ENCODE results near the gene PML.

DNA sequence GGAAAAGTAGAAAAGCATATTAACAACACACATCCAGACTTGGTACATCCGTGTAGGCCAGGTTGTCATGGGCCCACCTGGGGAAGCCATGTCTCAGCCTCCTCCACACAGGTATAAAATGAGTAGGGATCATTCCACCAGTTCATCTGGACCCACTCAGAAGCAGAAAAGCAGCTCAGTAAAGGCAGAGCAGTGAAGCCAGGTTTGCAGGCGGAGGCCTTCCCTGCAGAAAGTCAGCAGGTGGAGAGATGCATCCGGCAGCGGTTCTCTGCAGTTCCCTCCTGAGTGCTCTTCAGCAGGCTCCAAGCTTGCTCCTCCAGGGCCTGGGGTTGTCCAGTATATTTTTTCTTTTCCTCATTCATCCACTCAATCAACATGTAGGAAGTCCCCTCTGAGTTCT lies 46.1 kb upstream of the PML start:
- TF ChIP-seq TAF1 (IDR thresholded peaks at IDR 0.05; ENCODE audit: low read depth, low read length) (no peak), SPI1 (IDR thresholded peaks at IDR 0.05; ENCODE audit: low read depth, low read length) (no peak), POLR2A (IDR thresholded peaks at IDR 0.05; ENCODE audit: low read depth, low read length) (no peak), POLR2AphosphoS5 (IDR thresholded peaks at IDR 0.05; ENCODE audit: low read depth, low read length) (no peak)

All from GM12891 (cell line).